SKM-1 treated with dmso at 0.1 percent for 144 hours (cell line): ENCODE data around the gene DLGAP1.
"Not testable (repeated sequence)": the region's sequence is repeated elsewhere in the genome, so short reads cannot be mapped to it uniquely, and the experiment has no call there.

ENCODE experiments used
- DNase-seq: peaks from one replicate; lab custom pipeline; 2025; ENCODE audit not compliant: unreplicated experiment; lab: John Stamatoyannopoulos, UW

Gene DLGAP1

GRCh38 chr18:3493501-3494244 lies 961.4 kb downstream of the DLGAP1 start:
- peak; percentile 51 for DNase-seq

- no peak for DNase-seq
These were observed 962.4 kb downstream of the DLGAP1 start for GRCh38 chr18:3492721-3493120.

- DNase-seq = no peak
These were observed 963.0 kb downstream of the DLGAP1 start for GRCh38 chr18:3491981-3492555.

- no peak for DNase-seq
These were observed 965.6 kb downstream of the DLGAP1 start for GRCh38 chr18:3489462-3489861.

DNA sequence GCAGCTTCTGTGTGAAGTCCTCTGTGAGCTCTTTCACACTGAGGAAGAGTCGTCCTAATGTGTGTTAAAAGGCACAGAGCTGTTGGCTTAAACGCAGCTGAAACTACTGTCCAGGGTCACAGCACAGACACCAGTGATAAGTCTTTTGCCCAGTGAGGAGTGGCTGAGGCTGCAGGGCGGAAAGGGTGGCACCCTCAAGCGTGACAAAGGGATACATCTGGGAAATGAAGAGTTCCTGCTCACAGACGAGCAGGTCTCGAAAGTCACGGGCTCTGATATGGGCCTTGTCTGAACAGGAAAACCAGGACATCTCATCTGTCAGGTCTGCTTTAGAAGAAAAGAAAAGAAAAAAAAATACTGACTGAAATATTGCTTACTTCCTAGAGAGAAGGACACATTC lies 968.6 kb downstream of the DLGAP1 start:
- DNase-seq = no peak

DNA sequence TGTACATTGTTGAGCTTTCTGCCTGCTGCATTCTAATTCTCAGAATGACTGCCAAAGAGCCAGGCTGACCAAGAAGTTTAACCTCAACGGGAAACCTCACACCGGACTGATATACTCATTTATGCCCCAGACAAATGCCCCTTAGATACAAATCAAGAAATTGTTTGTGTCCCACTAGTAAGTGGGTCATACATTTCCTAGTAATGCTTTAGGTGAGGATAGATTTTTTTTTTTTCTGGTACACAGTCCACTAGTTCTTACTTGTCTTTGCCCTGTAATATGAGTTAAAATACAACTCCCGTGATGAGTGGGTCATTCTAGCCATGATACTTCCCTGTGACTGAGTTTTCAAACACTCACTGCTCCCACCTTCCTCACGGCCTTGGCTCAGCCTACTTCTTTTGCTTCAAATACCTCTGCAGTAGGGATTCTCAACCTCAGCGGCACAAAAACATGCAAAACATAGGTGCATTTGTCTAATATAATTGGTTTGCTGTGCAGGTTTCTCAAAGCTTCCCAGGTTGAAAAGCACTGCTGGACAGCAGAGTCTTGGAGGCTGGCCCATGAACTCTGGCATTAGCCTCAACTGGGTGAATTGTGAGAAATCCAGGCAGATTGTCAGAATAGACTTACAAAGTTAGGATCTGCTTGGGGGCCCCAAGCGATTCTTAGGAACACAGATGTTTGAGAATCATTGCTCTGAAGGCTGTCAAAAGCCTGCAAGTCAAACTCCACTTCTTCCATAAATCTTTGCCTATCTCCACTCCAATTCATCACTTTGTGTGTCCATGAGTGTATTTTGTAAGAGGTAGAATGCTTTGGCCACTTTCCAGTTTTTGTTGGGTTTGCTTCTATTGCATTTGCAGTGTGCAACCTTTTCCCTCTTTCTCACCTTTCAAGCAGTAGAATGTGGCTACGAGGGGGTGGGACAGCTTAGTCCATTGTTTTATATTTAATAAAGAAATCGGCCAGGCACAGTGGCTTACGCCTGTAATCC lies 969.7 kb downstream of the DLGAP1 start:
- DNase-seq = no peak

- DNase-seq = no peak
These were observed 972.8 kb downstream of the DLGAP1 start for GRCh38 chr18:3482258-3482657.

GRCh38 chr18:3481696-3482210 lies 973.4 kb downstream of the DLGAP1 start:
- DNase-seq = peak; percentile 65

DNA sequence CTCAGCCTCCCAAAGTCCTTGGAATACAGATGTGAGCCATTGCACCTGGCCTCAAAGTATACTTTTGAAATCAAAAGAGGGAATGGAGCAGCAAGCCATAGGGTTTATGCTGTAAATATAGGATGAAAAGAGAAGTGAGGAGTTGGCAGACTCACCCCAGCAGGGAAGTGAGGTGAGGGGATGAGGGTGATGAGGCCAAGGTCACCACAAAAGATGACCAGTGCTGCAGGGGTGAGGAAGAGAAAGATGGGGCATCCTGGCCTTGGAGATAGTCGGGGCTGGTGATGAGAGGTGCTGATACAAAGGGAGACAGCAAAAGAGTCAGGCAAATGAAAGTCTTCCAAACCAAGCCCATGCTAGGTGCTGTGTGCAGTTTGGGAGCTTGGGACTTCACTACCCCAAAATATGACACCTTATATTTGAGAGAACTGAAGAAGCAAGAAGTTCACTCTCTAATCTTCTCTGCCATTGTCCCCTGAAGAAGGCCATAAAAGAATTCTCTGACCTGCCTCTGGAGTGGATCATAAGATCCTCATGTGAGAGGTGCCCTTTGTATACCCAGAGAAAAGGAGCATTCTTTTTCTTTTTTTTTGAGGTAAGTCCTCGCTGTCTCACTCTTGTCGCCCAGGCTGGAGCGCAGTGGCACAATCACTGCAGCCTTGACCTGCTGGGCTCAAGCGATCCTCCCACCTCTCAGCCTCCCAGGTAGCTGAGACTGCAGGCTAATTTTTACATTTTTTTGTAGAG lies 974.1 kb downstream of the DLGAP1 start:
- no peak for DNase-seq

DNA sequence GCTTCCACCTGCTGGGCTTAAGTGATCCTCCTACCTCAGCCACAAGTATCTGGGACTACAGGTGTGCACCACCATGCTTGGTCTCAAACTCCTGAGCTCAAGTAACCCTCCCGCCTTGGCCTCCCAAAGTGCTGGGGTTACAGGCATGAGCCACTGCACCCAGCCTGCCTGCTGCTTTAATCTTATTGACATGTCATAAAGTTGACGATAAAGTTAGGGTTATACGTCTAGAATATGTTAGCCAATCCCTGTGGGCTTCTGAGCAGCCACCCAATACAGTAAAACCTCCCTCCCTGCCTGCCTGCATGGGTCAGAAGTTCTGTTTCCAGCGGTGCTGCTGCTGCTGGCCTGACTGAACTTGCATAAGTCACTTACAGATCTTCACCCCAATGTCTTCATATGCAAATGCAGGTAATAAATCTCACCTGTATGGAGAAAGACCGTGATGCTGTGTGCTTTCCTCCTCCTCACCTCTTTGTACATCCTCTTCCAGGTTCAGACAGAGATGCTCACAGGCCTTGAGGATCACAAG lies 975.1 kb downstream of the DLGAP1 start:
- DNase-seq = no peak

DNA sequence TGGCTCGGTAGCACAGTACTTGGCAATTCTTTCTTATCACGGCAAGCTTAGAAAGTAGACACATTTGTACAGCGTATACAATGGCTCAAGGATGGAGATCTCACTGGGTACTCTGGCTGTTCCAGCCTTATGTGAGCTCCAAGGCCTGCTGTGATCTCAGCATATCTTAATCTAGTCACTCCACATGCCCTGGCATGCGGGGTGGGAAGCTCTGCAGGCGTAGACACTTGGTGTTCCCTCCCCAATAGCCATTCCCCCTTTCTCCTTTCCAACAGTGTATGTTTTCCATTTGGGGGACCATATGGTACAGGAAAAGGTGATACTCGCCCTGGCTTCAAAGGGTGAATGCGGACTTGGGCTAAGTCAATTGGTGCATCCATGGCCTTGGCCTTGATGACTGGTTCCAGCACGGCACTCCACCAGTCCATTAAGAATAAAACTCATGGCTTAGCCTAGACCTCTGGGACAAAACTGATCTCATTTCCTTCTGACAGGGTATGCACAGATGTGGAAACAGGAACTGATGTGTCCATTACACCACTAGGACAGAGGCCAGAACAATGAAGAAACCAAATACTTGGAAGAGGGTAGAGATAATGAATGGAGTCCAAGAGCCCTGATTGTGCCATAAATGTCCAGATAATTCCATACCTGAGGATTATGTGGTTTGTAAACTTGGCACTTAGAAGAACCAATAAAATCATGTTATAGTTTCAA lies 976.7 kb downstream of the DLGAP1 start:
- DNase-seq = peak; percentile 21

GRCh38 chr18:3472681-3473544 lies 982.2 kb downstream of the DLGAP1 start:
- no peak for DNase-seq

DNA sequence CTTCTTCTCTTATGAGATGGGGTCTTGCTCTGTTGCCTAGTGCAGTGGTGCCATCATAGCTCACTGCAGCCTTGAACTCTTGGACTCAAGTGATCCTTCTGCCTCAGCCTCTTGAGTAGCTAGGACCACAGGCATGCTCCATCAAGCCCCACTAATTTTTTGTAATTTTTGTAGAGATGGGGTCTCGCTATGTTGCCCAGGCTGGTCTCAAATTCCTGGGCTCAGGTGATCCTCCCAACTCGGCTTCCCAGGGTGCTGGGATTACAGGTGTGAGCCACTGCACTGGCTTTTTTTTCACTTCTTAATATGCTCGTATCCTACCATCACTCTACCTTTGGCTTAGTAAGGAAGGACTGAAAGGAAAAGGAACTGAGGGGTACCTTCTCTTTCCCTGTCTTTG lies 983.0 kb downstream of the DLGAP1 start:
- DNase-seq = not testable (repeated sequence)

- no peak for DNase-seq
These were observed 983.9 kb downstream of the DLGAP1 start for GRCh38 chr18:3471141-3471648.

GRCh38 chr18:3468833-3469232 lies 986.3 kb downstream of the DLGAP1 start:
- DNase-seq = peak; percentile 49

GRCh38 chr18:3468066-3468705 lies 986.9 kb downstream of the DLGAP1 start:
- no peak for DNase-seq

DNA sequence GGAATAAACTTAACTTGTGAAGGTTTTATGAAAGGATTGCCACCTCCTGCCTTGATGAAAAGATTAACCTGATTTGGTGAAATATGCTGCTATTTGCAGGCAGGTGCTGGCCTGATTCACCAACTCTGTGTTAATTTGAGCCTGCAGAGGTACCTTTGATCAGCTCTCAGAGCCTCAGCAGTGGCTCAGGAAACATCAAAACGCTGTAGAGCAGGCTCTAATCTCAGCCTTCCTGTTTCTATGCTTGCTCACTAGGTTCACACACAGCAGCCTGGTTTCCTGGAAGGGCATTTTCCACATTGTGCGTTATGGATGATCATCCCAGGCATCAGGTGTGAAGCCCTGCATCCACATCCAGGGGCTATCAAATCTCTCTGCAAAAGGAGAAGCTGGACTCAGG lies 988.2 kb downstream of the DLGAP1 start:
- DNase-seq = no peak

- peak; percentile 51 for DNase-seq
These were observed 989.1 kb downstream of the DLGAP1 start for GRCh38 chr18:3466045-3466444.
